ENCODE data around the gene VPS13D.

The VPS13D gene

DNA sequence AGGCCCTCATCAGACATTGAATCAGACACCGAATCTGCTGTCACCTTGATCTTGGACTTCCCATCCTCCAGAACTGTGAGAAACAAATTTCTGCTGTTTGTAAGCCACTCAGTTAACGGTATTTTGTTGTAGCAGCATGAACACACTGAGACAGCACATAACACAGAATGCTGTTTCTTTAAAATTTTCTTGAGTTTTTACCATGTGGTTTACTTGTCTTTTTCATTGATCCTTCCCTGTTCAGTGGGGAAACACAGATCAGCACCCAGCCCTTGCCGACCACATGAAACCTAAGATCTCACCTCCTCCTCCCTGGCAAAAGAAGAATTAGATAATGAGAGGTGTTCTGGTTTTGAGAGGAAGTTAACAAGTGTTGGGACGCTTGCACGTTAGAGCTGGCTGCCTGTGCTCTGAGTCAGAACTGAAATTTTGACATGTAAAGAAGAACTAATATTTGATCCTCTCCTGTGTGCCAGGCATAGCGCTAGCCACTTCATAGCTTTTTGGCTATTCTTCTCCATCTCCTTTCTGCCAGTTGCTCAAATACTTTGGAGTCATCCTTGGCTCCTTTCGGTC is 208.6 kb downstream of the VPS13D start:
- Histone ChIP-seq H3K27me3 (ENCODE audit: control insufficient read depth in 1 of 2, insufficient read depth in 2 of 2, low read length in 2 of 2) (no peaks in the 10 kb centered on the region), H3K4me1 (ENCODE audit: control insufficient read depth in 1 of 2, insufficient read depth in 2 of 2, low read length in 2 of 2) (peaks cover 30 to 36% of the 10 kb centered on the region in 2 donors), H3K9ac (ENCODE audit: low read depth in 1 of 2, low read length in 2 of 2) (no peak overlapping the region), H3K36me3 (ENCODE audit: control insufficient read depth in 1 of 2, insufficient read depth in 2 of 2, low read length in 2 of 2) (peaks cover 5 to 26% of the 10 kb centered on the region in 2 donors), H3K27ac (ENCODE audit: low read depth, low read length) (no peak overlapping the region), H3K9me3 (ENCODE audit: control insufficient read depth in 1 of 2, low read length in 2 of 2) (no peaks in the 10 kb centered on the region), H3K4me3 (ENCODE audit: low read depth in 1 of 2, low read length in 2 of 2) (no peak overlapping the region)

DNA sequence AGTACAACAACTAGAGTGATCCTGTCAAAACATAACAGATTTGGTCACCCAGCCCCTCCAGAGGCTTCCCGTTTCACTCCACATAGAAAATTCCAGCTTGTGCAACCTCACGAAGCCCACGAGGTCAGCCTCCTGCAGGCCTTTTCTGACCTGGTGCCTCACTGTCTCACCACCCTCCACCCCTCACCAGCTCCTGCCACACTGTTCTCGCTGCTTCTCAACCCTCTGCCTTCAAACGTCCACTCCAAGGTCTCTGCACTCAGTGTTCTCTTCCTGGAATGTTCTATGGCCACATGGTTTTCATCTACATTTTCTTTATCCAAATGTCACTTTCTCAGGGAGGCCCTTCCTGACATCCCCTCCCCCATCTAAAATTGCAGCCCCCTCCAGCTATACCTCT is 209.2 kb downstream of the VPS13D start:
- H3K9ac ChIP-seq (ENCODE audit: low read depth in 1 of 2, low read length in 2 of 2) = no peak overlapping the region
- H3K4me3 ChIP-seq (ENCODE audit: low read depth in 1 of 2, low read length in 2 of 2) = no peak overlapping the region
- no peak overlapping the region for H3K27ac ChIP-seq (ENCODE audit: low read depth, low read length)
- no peaks in the 10 kb centered on the region for H3K27me3 ChIP-seq (ENCODE audit: control insufficient read depth in 1 of 2, insufficient read depth in 2 of 2, low read length in 2 of 2)
- H3K9me3 ChIP-seq (ENCODE audit: control insufficient read depth in 1 of 2, low read length in 2 of 2) = no peaks in the 10 kb centered on the region
- peaks cover 5 to 26% of the 10 kb centered on the region in 2 donors for H3K36me3 ChIP-seq (ENCODE audit: control insufficient read depth in 1 of 2, insufficient read depth in 2 of 2, low read length in 2 of 2)
- H3K4me1 ChIP-seq (ENCODE audit: control insufficient read depth in 1 of 2, insufficient read depth in 2 of 2, low read length in 2 of 2) = peaks cover 24 to 29% of the 10 kb centered on the region in 2 donors

DNA sequence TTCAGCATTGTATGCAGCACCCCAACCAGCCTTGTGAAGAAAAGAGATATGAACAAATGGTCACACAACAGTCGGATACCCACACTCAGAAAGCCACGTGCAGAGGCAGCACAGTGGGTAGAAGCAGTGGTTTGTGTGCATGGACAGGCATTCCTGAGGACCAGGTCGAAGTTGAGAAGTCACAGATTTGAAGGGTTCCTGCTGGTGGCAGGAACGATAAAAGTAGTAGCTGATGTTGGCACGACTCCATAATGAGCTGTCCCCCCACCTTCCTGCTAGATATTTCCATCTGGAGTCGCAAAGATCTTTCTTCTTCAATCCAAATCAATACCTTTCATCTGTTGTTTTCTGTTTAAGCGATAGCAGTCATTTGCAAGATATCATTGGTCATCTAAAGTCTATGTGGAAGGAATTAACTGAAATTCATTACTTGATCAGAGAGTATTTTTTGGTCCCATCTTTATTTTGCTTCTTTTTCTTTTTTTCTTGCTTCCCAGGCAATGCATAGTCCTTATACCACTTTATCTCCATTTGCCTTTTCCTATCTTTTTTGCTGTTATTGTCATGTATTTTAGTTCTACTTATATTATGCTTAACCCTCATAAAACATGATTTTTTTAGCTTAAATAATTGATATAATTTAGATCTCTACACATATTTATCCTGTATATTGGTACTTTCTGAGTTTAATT is 211.7 kb downstream of the VPS13D start:
- H3K36me3 ChIP-seq (ENCODE audit: control insufficient read depth in 1 of 2, insufficient read depth in 2 of 2, low read length in 2 of 2) = peaks cover 5 to 26% of the 10 kb centered on the region in 2 donors
- H3K9ac ChIP-seq (ENCODE audit: low read depth in 1 of 2, low read length in 2 of 2) = no peak overlapping the region
- no peak overlapping the region for H3K27ac ChIP-seq (ENCODE audit: low read depth, low read length)
- no peaks in the 10 kb centered on the region for H3K27me3 ChIP-seq (ENCODE audit: control insufficient read depth in 1 of 2, insufficient read depth in 2 of 2, low read length in 2 of 2)
- H3K4me3 ChIP-seq (ENCODE audit: low read depth in 1 of 2, low read length in 2 of 2) = no peak overlapping the region
- H3K4me1 ChIP-seq (ENCODE audit: control insufficient read depth in 1 of 2, insufficient read depth in 2 of 2, low read length in 2 of 2) = peaks cover 4 to 11% of the 10 kb centered on the region in 2 donors
- no peaks in the 10 kb centered on the region for H3K9me3 ChIP-seq (ENCODE audit: control insufficient read depth in 1 of 2, low read length in 2 of 2)

DNA sequence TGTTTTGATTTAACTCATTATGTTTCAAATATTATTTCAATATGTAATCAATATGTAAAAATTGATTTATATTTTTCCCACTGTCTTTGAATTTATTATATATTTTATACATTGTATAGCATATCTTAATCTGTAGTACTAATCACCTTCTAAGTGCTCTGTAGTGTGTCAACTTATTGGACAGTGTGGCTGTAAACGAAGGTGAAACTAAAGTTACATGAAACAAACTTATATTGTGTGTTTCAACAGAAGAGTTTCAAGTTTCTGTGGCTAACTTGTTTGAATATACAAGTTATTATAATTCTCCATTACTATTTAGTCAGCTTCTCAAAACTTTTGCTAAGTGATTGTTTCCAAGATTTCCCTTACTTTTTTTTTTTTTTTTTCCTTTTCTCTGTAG is 212.4 kb downstream of the VPS13D start:
- peaks cover 4 to 11% of the 10 kb centered on the region in 2 donors for H3K4me1 ChIP-seq (ENCODE audit: control insufficient read depth in 1 of 2, insufficient read depth in 2 of 2, low read length in 2 of 2)

DNA sequence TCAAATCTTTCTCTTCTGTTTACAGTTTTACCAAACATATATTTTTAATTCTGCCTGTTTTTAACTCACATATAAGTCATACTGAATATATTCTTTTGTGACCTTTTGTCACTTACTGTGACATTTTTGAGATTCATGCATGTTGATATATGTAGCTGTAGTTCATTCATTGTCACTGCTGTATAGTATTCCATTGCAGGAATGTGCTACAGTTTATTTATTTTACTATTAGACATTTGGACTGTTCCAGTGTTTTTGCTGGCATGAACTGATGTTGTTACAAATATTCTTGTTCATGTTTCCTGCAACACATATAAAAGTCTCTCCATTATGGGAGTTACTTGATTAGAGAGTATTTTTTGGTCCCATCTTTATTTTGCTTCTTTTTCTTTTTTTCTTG is 213.3 kb downstream of the VPS13D start:
- Histone ChIP-seq H3K4me1 (ENCODE audit: control insufficient read depth in 1 of 2, insufficient read depth in 2 of 2, low read length in 2 of 2) (peaks cover 9 to 15% of the 10 kb centered on the region in 2 donors), H3K27me3 (ENCODE audit: control insufficient read depth in 1 of 2, insufficient read depth in 2 of 2, low read length in 2 of 2) (no peaks in the 10 kb centered on the region), H3K36me3 (ENCODE audit: control insufficient read depth in 1 of 2, insufficient read depth in 2 of 2, low read length in 2 of 2) (peaks cover under 1 to 20% of the 10 kb centered on the region in 2 donors), H3K9me3 (ENCODE audit: control insufficient read depth in 1 of 2, low read length in 2 of 2) (no peaks in the 10 kb centered on the region), H3K4me3 (ENCODE audit: low read depth in 1 of 2, low read length in 2 of 2) (no peak overlapping the region), H3K9ac (ENCODE audit: low read depth in 1 of 2, low read length in 2 of 2) (no peak overlapping the region), H3K27ac (ENCODE audit: low read depth, low read length) (no peak overlapping the region)

More for the DNA sequence above, 212.4 kb downstream of the VPS13D start:
- Histone ChIP-seq H3K9ac (ENCODE audit: low read depth in 1 of 2, low read length in 2 of 2) (no peak overlapping the region), H3K4me3 (ENCODE audit: low read depth in 1 of 2, low read length in 2 of 2) (no peak overlapping the region), H3K27me3 (ENCODE audit: control insufficient read depth in 1 of 2, insufficient read depth in 2 of 2, low read length in 2 of 2) (no peaks in the 10 kb centered on the region), H3K27ac (ENCODE audit: low read depth, low read length) (no peak overlapping the region), H3K9me3 (ENCODE audit: control insufficient read depth in 1 of 2, low read length in 2 of 2) (no peaks in the 10 kb centered on the region), H3K36me3 (ENCODE audit: control insufficient read depth in 1 of 2, insufficient read depth in 2 of 2, low read length in 2 of 2) (peaks cover 5 to 22% of the 10 kb centered on the region in 2 donors)

DNA sequence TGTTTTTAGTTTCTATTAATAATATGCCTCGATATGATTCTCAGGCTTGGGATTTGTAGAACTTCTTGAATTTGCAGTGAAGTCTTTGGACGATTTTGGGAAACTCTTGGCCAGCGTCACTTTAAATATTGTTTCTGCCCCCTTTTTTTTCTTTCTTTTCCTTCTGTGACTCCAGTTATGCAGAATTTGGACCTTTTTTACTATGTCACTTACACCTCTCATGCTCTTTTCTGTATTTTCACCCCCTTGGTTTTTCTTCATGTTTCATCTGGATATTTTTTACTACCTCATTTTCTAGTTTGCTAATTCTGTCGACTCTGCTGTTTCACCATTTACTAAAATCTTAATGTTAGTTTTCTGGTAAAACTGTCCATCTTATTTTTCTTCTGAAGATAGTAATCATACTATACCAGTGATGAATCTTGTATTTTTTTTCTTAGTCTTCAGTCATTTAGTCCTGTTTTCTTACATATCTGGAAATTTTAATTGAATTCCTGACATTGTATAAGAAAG is 214.6 kb downstream of the VPS13D start:
- Histone ChIP-seq H3K4me1 (ENCODE audit: control insufficient read depth in 1 of 2, insufficient read depth in 2 of 2, low read length in 2 of 2) (peaks cover 15 to 19% of the 10 kb centered on the region in 2 donors), H3K4me3 (ENCODE audit: low read depth in 1 of 2, low read length in 2 of 2) (no peak overlapping the region), H3K27ac (ENCODE audit: low read depth, low read length) (no peak overlapping the region), H3K9ac (ENCODE audit: low read depth in 1 of 2, low read length in 2 of 2) (no peak overlapping the region), H3K27me3 (ENCODE audit: control insufficient read depth in 1 of 2, insufficient read depth in 2 of 2, low read length in 2 of 2) (no peaks in the 10 kb centered on the region), H3K9me3 (ENCODE audit: control insufficient read depth in 1 of 2, low read length in 2 of 2) (no peaks in the 10 kb centered on the region), H3K36me3 (ENCODE audit: control insufficient read depth in 1 of 2, insufficient read depth in 2 of 2, low read length in 2 of 2) (peaks cover 0 to 9% of the 10 kb centered on the region in 2 donors)

DNA sequence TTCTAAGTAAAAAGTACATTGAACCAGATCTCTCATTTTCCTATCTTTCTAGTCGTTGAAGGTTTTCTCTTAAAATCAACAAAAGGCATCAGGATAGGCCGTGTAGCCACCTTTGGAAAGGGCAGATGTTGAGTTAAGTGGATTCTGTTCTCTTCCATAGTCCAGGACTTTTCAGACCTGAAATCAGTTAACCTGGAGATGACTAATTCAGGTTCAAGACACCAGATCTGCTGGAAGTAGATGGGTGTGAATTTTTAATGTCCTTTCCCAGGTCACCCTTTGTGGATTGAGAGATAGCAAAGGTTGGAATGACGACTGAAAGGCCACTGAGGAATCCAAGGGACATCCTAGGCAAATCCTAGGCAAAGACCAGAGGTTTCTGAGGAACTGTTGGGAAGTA is 215.4 kb downstream of the VPS13D start:
- H3K4me3 ChIP-seq (ENCODE audit: low read depth in 1 of 2, low read length in 2 of 2) = no peak overlapping the region

DNA sequence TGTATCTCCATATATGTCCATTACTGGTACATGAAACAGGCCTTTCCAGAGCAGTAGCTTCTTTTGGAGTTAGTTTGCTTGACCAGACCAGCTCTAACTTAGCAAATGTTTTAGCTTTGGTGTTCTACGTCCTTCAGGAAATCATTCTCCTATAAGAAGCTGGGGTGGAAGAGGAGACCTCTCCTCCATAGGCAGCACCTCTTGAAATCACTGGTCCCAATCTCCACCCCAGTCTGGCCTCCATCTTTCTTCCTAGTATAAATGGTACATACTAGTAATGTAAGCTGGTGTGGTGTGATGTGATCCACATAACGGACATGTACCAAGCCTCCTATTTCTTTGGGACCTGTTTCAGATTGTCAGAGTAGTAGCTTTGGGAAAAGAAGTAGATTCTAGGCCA is 216.8 kb downstream of the VPS13D start:
- H3K27ac ChIP-seq (ENCODE audit: low read depth, low read length) = no peak overlapping the region

More for the DNA sequence above, 215.4 kb downstream of the VPS13D start:
- Histone ChIP-seq H3K27me3 (ENCODE audit: control insufficient read depth in 1 of 2, insufficient read depth in 2 of 2, low read length in 2 of 2) (no peaks in the 10 kb centered on the region), H3K27ac (ENCODE audit: low read depth, low read length) (no peak overlapping the region), H3K9me3 (ENCODE audit: control insufficient read depth in 1 of 2, low read length in 2 of 2) (no peaks in the 10 kb centered on the region), H3K36me3 (ENCODE audit: control insufficient read depth in 1 of 2, insufficient read depth in 2 of 2, low read length in 2 of 2) (peaks cover 0 to 7% of the 10 kb centered on the region in 2 donors), H3K9ac (ENCODE audit: low read depth in 1 of 2, low read length in 2 of 2) (no peak overlapping the region), H3K4me1 (ENCODE audit: control insufficient read depth in 1 of 2, insufficient read depth in 2 of 2, low read length in 2 of 2) (peaks cover 15 to 16% of the 10 kb centered on the region in 2 donors)

DNA sequence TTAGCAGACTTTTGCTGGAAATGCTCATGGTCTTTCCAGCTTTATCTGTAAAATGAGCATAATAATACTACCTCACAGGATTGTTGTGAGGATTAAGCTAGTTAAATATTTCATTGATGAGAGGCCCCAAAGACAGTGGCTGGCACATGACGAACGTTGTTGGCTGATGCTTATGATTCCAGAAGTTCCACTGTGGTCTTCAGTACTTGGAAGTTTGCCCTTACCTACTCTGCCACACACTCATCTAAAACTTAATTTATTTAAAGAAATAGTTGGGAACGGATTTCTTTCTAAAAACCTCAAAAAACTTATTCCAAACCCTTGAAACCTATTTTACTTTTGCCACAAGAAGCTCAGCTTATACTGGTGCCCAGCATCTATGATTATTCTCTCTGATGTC is 217.5 kb downstream of the VPS13D start:
- no peak overlapping the region for H3K27ac ChIP-seq (ENCODE audit: low read depth, low read length)
- H3K9ac ChIP-seq (ENCODE audit: low read depth in 1 of 2, low read length in 2 of 2) = no peak overlapping the region
- peaks cover 16 to 18% of the 10 kb centered on the region in 2 donors for H3K4me1 ChIP-seq (ENCODE audit: control insufficient read depth in 1 of 2, insufficient read depth in 2 of 2, low read length in 2 of 2)
- no peaks in the 10 kb centered on the region for H3K27me3 ChIP-seq (ENCODE audit: control insufficient read depth in 1 of 2, insufficient read depth in 2 of 2, low read length in 2 of 2)
- H3K36me3 ChIP-seq (ENCODE audit: control insufficient read depth in 1 of 2, insufficient read depth in 2 of 2, low read length in 2 of 2) = peaks cover 5 to 11% of the 10 kb centered on the region in 2 donors
- no peak overlapping the region for H3K4me3 ChIP-seq (ENCODE audit: low read depth in 1 of 2, low read length in 2 of 2)
- H3K9me3 ChIP-seq (ENCODE audit: control insufficient read depth in 1 of 2, low read length in 2 of 2) = no peaks in the 10 kb centered on the region

More for the DNA sequence above, 216.8 kb downstream of the VPS13D start:
- Histone ChIP-seq H3K27me3 (ENCODE audit: control insufficient read depth in 1 of 2, insufficient read depth in 2 of 2, low read length in 2 of 2) (no peaks in the 10 kb centered on the region), H3K4me3 (ENCODE audit: low read depth in 1 of 2, low read length in 2 of 2) (no peak overlapping the region), H3K4me1 (ENCODE audit: control insufficient read depth in 1 of 2, insufficient read depth in 2 of 2, low read length in 2 of 2) (peaks cover 16 to 18% of the 10 kb centered on the region in 2 donors), H3K36me3 (ENCODE audit: control insufficient read depth in 1 of 2, insufficient read depth in 2 of 2, low read length in 2 of 2) (peaks cover 5 to 11% of the 10 kb centered on the region in 2 donors), H3K9ac (ENCODE audit: low read depth in 1 of 2, low read length in 2 of 2) (no peak overlapping the region), H3K9me3 (ENCODE audit: control insufficient read depth in 1 of 2, low read length in 2 of 2) (no peaks in the 10 kb centered on the region)

DNA sequence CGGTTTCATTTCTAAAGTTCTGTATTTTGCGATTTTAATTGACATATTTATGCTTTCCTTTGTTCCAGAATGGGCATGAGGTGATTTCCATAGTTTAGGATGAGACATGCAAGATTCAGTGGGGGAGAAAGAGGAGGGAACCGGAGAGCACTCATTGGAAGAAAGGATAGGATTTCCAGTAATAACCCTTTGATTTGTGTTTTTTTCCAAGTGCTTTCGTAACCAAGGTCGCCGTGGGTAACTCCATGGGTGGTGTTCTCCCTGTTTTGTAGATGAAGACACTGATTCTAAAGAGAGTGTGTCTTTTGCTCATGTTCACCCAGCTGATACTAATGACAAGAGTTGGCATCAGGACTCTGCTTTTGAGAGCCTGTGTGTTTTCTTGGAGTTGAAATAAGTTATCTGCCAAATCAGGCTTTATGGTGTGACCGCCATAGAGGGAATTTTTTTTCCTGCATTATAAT is 218.1 kb downstream of the VPS13D start:
- Histone ChIP-seq H3K4me1 (ENCODE audit: control insufficient read depth in 1 of 2, insufficient read depth in 2 of 2, low read length in 2 of 2) (peaks cover 20 to 21% of the 10 kb centered on the region in 2 donors), H3K36me3 (ENCODE audit: control insufficient read depth in 1 of 2, insufficient read depth in 2 of 2, low read length in 2 of 2) (peaks cover 5 to 11% of the 10 kb centered on the region in 2 donors), H3K9ac (ENCODE audit: low read depth in 1 of 2, low read length in 2 of 2) (no peak overlapping the region), H3K4me3 (ENCODE audit: low read depth in 1 of 2, low read length in 2 of 2) (no peak overlapping the region), H3K27me3 (ENCODE audit: control insufficient read depth in 1 of 2, insufficient read depth in 2 of 2, low read length in 2 of 2) (no peaks in the 10 kb centered on the region), H3K27ac (ENCODE audit: low read depth, low read length) (no peak overlapping the region), H3K9me3 (ENCODE audit: control insufficient read depth in 1 of 2, low read length in 2 of 2) (no peaks in the 10 kb centered on the region)
